ENCODE measurements around the gene AKTIP. TPM values are rescaled to one million over a fixed set of nuclear protein-coding genes. Genes with fewer than 3 reads are reported as not detected.

AKTIP gene
- total RNA-seq, 1 experiment from 2014 or later, result 26.2 TPM

- no peak for DNase-seq
Observed at GRCh38 chr16:53456625-53457024, 46.4 kb downstream of the AKTIP start.

More at GRCh38 chr16:53456625-53457024, 46.4 kb downstream of the AKTIP start:
- H3K27me3 Mint-ChIP-seq (ENCODE audit: low read depth), result no peaks in the 10 kb centered on the region
- peaks cover 6 to 10% of the 10 kb centered on the region in 2 experiments for H3K4me1 Mint-ChIP-seq
- no peaks in the 10 kb centered on the region for H3K79me1 ChIP-seq (ENCODE audit: insufficient read depth, low read depth, low read length, poor library complexity, severe bottlenecking)
- no peak overlapping the region for H3K23ac ChIP-seq (ENCODE audit: insufficient read length, low read depth, low read length)
- no peak overlapping the region for H2BK120ac ChIP-seq (ENCODE audit: low read depth, low read length, poor library complexity, severe bottlenecking)
- H3K14ac ChIP-seq (ENCODE audit: insufficient read depth, low read length), result no peak overlapping the region
- no peaks in the 10 kb centered on the region for H3K4me1 ChIP-seq (ENCODE audit: insufficient read depth, low read length)
- no peak overlapping the region for H4K91ac ChIP-seq (ENCODE audit: insufficient read length, low read depth, low read length)
- WGBS (ENCODE audit: extremely low coverage, insufficient read length, low lambda C conversion rate), result no CpG with 5 or more reads among the region's 2 CpGs
- TF ChIP-seq CTCF (conservative IDR thresholded peaks at IDR 0.05), result no peak
- no peak overlapping the region for H3K9ac ChIP-seq (ENCODE audit: extremely low read depth, insufficient read length, low read length)
- no peak overlapping the region for H3K56ac ChIP-seq (ENCODE audit: insufficient read length, low read depth, low read length)
- H4K5ac ChIP-seq (ENCODE audit: insufficient read length, low read depth, low read length), result no peak overlapping the region
- H2BK15ac ChIP-seq (ENCODE audit: low read depth, low read length), result no peak overlapping the region
- no peak overlapping the region for H2BK5ac ChIP-seq (ENCODE audit: insufficient read length, low read length)
- H3K9me3 Mint-ChIP-seq, result no peaks in the 10 kb centered on the region
- no peak overlapping the region for H2BK20ac ChIP-seq (ENCODE audit: low read depth, low read length, poor library complexity, severe bottlenecking)
- no peaks in the 10 kb centered on the region for H3K9me3 ChIP-seq (ENCODE audit: control insufficient read depth, low read depth, low read length)
- H3K4me3 Mint-ChIP-seq, result no peak overlapping the region
- no peak overlapping the region for H3K27ac ChIP-seq (ENCODE audit: insufficient read length, low read depth, low read length)
- H2AK5ac ChIP-seq (ENCODE audit: insufficient read length, low read length), result no peak overlapping the region
- no peak overlapping the region for H3K18ac ChIP-seq (ENCODE audit: insufficient read length, low read depth, low read length)
- H2BK12ac ChIP-seq (ENCODE audit: insufficient read length, low read depth, low read length), result no peak overlapping the region
- no peaks in the 10 kb centered on the region for H3K27me3 ChIP-seq (ENCODE audit: insufficient read depth, low read length)
- no peak overlapping the region; a peak in 1 of 7 replicates for H3K27ac Mint-ChIP-seq
- no peak overlapping the region for H3K4ac ChIP-seq (ENCODE audit: low read depth, low read length)
- no peak overlapping the region for H3K4me2 ChIP-seq (ENCODE audit: insufficient read depth, insufficient read length, low read length)
- no peaks in the 10 kb centered on the region for H3K23me2 ChIP-seq (ENCODE audit: insufficient read length, low read depth, low read length, poor library complexity, severe bottlenecking)
- peaks cover 18 to 67% (median 66%) of the 10 kb centered on the region in 3 experiments; a peak in 6 of 7 replicates for H3K36me3 Mint-ChIP-seq (ENCODE audit: insufficient read depth in 1 of 3, low read depth in 3 of 3)
- H4K8ac ChIP-seq (replicated peaks; ENCODE audit: insufficient read length, low read depth, low read length), result no peak overlapping the region
- no peaks in the 10 kb centered on the region for H3K79me2 ChIP-seq (ENCODE audit: insufficient read depth, low read length)
- H3T11ph ChIP-seq (ENCODE audit: low read length), result no peak overlapping the region
- H2AFZ ChIP-seq (ENCODE audit: low read length), result no peak overlapping the region
- no peaks in the 10 kb centered on the region for H4K20me1 ChIP-seq (ENCODE audit: control insufficient read depth, insufficient read depth, insufficient read length)

Measured in H9 (cell line).